ENCODE data around the gene OR7G2. TPM values are rescaled to one million over a fixed set of nuclear protein-coding genes. Genes with fewer than 3 reads are reported as not detected.

OR7G2 gene
- not detected for total RNA-seq

DNA sequence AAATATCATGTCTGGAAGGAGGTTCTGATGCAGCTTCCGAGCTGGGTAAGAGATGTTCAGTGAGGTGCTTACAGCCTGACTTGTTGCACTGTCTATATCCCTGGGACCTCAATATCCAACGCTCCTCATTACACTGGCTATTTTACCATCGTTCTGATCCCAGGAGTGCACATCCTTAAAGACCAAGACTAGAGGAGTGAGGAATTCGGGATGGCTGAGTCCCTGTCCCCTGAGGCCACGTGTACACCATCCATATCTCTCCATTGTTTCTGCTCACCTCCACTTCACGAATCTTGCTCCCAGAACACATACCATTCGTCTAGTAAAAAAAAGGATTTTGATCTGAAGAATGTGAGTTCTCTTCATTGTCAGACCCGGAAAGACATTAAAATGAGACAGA lies at the start of gene OR7G2:
Gene OR7G2, minus strand, starts transcription at position 101 of the 400 bp plus-strand sequence. CDS start 4,232 bp downstream, outside the sequence.
- no peak for DNase-seq

DNA sequence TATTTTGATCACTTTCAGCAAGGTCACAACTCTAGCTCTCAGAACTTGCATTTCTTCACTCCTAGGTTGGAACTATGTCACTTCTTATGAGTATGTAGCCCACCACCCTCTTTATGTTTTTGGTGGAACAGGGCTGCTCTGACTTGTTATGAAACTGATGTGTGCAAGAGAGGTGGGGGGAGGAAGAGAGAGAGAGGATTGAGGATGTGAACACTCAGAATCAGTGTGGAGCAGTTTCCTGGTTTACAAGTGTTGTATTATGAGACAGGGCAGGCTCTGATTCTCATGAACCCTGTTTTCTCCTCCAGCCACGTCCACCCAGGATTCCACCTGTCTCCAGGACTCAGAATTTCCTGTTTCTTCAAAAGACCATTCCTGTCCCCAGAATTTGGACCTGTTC lies 49.0 kb upstream of the OR7G2 start:
- DNase-seq, result no peak

- DNase-seq, result no peak
Observed at GRCh38 chr19:9155591-9155990, 48.3 kb upstream of the OR7G2 start.

DNA sequence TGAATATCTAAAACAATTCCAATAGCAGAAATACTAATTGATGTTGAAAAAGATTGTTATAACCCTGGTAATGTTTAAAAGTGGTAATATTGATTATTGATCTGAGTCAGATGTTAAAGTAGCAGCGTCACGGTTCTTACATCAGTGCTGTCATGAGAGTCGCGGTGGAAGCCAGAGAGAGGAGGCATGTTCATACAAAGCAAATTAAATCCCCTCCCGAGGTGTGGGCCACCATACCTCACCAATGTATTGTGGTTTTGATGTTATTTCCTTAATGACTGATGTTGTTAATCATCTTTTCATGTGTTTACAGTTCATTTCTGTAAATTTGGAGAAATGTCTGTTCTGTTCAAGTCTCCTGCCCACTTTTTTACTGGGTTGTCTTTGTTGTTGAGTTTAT lies 44.1 kb upstream of the OR7G2 start:
- DNase-seq, result no peak

DNA sequence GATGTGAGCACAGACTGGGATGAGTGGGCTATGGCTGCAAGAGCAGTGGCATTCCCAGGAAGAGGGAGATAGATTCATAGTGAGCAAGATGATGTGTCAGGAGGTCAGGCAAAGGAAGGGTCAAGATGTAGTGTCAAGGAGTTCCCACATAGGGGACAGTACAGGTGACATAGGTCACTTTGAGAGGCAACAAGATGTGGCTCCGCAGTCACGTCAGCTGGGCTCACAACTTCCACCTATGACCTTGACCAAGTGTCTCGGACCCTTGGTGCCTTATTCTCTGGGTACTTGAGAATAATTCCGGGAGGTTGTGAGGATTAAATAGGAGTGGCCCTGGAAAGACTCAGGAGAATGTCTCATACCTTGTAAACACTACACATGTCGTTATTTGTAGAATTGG lies 43.4 kb upstream of the OR7G2 start:
- no peak for DNase-seq

DNA sequence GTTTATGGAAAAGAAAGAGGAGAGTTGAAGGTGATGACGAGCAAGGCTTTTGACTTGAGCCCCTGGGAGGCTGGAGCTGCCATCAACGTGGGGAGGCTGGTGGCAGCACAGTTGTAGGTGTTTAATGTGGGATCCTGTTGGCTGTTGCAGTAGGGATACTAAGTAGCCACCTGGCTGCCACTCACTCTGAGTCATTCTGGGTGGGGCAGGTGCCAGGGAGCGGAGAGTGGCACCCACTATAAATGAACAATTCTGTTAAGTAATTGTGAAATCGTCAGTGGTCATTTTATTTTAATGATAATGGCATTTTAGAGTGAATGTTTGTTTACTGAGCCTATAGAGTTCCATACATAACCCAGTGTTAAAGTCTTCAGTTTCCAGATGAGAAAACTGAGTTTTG lies 42.7 kb upstream of the OR7G2 start:
- DNase-seq, result no peak

- DNase-seq, result no peak
Observed at GRCh38 chr19:9148697-9149096, 41.4 kb upstream of the OR7G2 start.

DNA sequence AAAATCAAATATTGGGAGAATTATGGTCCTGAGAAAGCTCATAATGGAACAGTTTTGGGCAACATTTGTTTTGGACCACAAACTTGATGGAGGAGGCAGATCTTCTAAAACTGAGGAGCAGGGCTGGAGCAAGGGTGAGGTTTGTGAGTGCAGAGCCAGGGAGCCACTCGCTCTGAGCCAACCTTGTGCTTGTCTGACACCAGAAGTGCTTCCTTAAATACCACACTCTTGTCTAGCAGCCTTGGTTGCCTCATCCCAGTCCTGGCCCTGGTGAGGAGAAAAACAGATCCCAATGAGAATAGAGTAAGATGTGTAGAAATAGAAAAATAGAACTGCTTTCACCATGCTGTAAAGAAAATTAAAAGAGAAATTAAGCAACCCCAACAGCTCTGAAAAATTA lies 39.6 kb upstream of the OR7G2 start:
- no peak for DNase-seq

DNA sequence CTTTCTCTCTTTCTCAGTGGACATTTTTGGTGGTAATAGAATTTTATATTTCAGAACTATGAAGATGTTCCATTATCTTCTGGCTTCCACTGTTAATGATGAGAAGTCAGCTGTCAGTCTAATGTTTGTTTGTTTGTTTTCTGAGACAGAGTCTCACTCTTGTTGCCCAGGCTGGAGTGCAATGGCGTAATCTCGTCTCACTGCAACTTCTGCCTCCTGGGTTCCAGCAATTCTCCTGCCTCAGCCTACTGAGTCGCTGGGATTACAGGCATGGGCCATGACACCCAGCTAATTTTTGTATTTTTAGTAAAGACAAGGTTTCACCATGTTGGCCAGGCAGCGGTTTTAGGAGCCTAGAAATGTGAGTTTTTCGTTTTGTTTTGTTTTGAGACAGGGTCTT lies 37.6 kb upstream of the OR7G2 start:
- no peak for DNase-seq

- DNase-seq, result peak; percentile 90
Observed at GRCh38 chr19:9140159-9140874, 33.0 kb upstream of the OR7G2 start, which contains the start of gene ZNF317. Gene ZNF317 (plus strand): TSS chr19:9140397. CDS start chr19:9156017, 15,620 bp downstream.

GRCh38 chr19:9139609-9140158 lies 32.4 kb upstream of the OR7G2 start:
- no peak for DNase-seq

- DNase-seq, result no peak
Observed at GRCh38 chr19:9132422-9132821, 25.1 kb upstream of the OR7G2 start.

DNA sequence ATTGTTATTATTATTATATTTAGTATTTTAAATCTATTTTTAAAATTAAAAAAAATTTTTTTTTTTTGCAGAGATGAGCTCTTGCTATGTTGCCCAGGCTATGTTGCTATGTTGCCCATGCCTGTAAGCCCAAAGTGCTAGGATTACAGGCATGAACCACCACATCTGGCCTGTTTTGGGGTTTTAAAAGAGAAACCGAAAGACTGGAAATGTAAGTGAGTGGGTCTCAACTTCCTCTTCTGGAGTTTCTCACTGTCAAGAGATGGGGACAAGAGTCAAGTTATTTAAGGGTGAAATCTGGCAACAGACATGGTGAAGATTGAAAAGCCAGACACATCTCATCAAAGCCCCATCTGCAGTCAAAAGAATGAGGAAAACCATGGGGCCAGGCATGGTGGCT lies 23.7 kb upstream of the OR7G2 start:
- DNase-seq, result no peak

- no peak for DNase-seq
Observed at GRCh38 chr19:9128171-9128570, 20.9 kb upstream of the OR7G2 start.

- no peak for DNase-seq
Observed at GRCh38 chr19:9126900-9127405, 19.7 kb upstream of the OR7G2 start, which contains the start of gene OR7G3. Gene OR7G3 (minus strand): TSS chr19:9126950. CDS start chr19:9126950, 0 bp downstream.

DNA sequence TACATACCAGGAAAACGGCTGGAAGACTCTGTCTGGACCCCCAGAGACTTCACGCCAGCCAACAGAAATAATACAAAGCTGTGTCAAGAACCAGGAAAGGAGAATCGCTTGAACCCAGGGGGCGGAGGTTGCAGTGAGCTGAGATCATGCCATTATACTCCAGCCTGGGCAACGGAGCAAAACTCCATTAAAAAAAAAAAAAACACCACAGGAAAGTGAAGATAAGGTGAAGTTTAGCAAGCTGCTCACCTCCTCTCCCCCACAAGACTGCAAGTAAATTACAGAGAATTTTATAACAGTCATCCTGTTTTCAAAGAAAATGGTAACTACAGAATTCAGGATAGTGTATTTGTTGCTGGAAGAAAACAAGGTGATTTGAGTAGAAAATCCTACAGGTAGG lies 9.3 kb upstream of the OR7G2 start:
- DNase-seq, result no peak

DNA sequence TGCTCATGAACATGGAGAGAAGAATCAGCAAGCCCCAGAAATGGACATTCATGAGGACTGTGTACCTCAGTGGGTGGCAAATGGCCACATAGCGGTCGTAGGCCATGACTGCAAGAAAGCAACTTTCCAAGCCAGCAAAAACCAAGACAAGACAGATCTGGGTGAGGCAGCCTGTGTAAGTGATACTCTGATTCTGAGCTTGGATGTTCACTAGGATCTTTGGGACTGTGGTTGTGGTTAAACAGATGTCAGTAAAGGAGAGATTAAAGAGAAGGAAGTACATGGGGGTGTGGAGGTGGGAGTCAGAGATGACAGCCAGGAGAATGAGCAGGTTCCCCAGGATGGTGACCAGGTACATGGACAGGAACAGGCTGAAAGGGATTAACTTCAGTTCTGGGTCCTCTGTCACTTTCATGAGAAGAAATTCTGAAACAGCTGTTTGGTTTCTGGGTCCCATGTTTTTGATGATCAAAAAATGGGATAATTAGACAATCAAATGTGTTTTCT lies 8.1 kb upstream of the OR7G2 start, which contains the start of gene OR7G1:
Gene OR7G1, minus strand, starts transcription at position 457 of the 507 bp plus-strand sequence. Its CDS starts 0 bp downstream, at position 457.
- DNase-seq, result no peak

- DNase-seq, result no peak
Observed at GRCh38 chr19:9109959-9110358, 2.7 kb upstream of the OR7G2 start.

GRCh38 chr19:9086761-9087160 lies 20.5 kb downstream of the OR7G2 start, which contains the start of gene OR1M1:
Gene OR1M1 (plus strand): TSS chr19:9087061. CDS start chr19:9093245, 6,184 bp downstream.
- DNase-seq, result no peak

DNA sequence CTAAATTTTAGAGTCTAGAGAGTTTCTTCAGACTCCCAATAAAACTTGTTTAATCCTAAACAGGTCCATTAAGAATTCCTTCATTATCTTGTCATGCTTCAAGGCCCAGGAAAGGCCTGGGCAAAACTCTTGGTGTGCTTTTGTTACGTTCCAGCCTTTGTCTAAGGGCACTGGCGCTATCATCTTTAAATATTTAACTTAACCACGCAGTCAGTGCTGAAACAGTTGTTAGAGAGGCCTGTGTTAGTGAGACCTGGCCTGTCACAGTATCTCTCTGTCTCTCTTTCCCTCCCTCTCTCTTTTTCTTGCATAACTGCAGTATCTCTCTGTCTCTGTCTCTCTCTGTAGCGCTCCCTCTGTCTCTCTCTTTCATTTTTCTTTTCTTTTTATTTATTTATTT lies 28.6 kb downstream of the OR7G2 start:
- DNase-seq, result no peak

DNA sequence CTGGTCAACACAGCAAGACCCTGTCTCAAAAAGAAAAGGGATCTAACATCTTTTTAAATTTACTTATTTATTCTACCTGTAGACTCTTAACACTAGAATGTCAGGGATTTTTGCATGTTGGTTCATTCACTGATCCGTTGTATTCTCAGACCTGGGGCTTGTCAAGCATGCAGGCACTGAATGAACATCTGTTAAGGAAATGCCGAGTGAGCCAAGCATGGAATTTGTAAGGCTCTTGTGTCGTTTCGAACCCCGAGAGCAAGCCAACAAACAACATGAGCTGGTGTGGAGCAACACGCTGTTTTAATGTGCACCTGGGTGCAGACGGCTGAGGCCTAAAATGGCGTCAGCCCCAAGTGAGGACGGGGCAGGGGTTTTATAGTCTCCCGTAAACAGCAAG lies 30.4 kb downstream of the OR7G2 start:
- no peak for DNase-seq

DNA sequence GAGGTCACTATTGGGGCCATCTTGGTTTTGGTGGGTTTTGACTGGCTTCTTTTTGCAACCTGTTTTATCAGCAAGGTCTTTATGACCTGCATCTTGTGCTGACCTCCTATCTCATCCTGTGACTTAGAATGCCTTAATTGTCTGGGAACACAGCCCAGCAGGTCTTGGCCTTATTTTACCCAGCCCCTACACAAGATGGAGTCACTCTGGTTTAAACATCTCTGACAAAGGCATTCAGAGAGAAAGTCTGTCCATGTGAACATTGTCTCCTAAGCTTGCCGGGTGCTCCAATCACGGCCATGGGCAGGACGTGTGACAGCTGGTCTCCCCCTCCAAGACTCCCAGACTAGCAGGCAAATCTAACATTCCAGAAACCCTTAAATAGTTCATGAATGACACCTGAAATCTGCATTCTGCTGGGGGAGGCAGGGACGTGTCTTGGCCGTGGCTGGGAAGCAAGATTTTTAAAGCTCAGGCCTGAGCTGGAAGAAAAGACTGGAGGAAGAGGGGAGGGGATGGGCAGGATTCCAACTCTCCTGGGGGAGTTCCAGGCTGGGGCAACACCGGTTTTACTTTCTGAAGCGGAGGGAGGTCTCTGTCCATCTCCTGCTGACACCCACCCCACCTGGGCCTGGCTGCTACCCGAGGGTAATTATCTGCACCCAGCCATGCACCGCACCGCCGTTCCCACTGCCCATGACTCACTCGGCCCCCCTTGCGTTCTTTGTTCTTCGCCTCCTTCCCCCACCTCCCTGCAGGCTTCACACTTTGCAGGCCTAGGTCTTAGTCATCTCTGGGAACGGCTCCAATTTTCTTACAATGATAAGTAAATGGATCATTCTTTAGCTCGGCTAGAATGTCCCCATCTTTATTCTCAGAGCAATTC lies 32.0 kb downstream of the OR7G2 start:
- no peak for DNase-seq

DNA sequence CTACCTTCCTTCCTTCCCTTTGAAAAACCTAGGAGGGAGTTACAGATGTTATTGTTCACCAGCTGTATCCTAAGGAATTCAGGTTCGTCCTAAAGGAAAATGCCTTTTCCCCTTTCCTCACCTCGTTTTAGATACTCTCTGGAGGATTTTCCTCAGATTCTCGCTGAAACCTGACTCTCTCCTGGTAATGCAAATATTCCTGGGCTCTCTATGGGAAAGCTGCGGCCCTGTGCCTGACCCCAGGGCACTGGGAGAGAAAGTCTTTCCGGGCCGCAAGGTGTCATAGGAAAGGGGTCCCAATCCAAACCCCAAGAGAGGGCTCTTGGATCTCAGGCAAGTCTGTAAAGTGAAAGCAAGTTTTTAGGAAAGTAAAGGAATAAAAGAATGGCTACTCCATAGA lies 33.5 kb downstream of the OR7G2 start:
- DNase-seq, result no peak
